Gastrocnemius medialis (tissue), 4 donors: ENCODE data around the gene SFI1. TPM values are rescaled to one million over a fixed set of nuclear protein-coding genes. Genes with fewer than 3 reads are reported as not detected.
A peak's percentile ranks its signal among the peaks of the same experiment; 100 is the strongest.
"Not testable (repeated sequence)": the region's sequence is repeated elsewhere in the genome, so short reads cannot be mapped to it uniquely, and the experiment has no call there.

ENCODE experiments used
- ATAC-seq, 2 donors: fragments of 150-250 bp; one replicate each; pipeline ENCODE4 v1.9.1; 2016
- DNase-seq, 2 donors: peaks; one replicate each; pipeline ENCODE4 v3.0.0-alpha.2; 2019
- H3K27ac ChIP-seq, 4 donors: fragments of 200-600 bp; sonication (generic); 1 replicate in 1 of 4; 2 replicates in 3 of 4; pipeline ENCODE4 v1.5.1; 2016 to 2018; ENCODE audit warnings: mild to moderate bottlenecking in 2 of 4, moderate library complexity in 1 of 4
- H3K27me3 ChIP-seq, 3 donors: fragments of 200-600 bp; sonication (generic) in 2 of 3; 1 replicate in 1 of 3; 2 replicates in 2 of 3; pipeline versions ENCODE4 v1.5.1 to v1.6.0; 2016 to 2019; ENCODE audit warnings: mild to moderate bottlenecking in 1 of 3, moderate library complexity in 1 of 3
- H3K36me3 ChIP-seq, 2 donors: fragments of 200-600 bp; sonication (generic) in 1 of 2; one replicate each; pipeline ENCODE4 v1.5.1; 2017 to 2018
- H3K4me1 ChIP-seq, 2 donors: fragments of 200-600 bp; sonication (generic) in 1 of 2; one replicate each; pipeline ENCODE4 v1.5.1; 2016 to 2017; ENCODE audit warnings: mild to moderate bottlenecking in 2 of 2
- H3K4me3 ChIP-seq, 4 donors: fragments of 200-600 bp; sonication (generic) in 3 of 4; 1 replicate in 1 of 4; 2 replicates in 3 of 4; pipeline ENCODE4 v1.5.1; 2016 to 2019; ENCODE audit warnings: mild to moderate bottlenecking in 2 of 4
- H3K9me3 ChIP-seq, 3 donors: fragments of 200-600 bp; sonication (generic) in 2 of 3; 1 replicate in 1 of 3; 2 replicates in 2 of 3; pipeline ENCODE4 v1.5.1; 2016 to 2019
- POLR2A ChIP-seq, 2 donors: fragments of 450-650 bp; IDR thresholded peaks; one replicate each; pipeline ENCODE4 v1.6.1; 2017; ENCODE audit warnings: antibody characterized with exemption in 2 of 2, mild to moderate bottlenecking in 2 of 2, moderate library complexity in 2 of 2
- in situ Hi-C, 4 donors: fragments of 200-750 bp; cut with MboI; loops; one replicate each; pipeline versions ENCODE4 v1.15.0 to v1.8.0; 2017; ENCODE audit warnings: low sequenced_read_pairs in 4 of 4
- intact Hi-C: fragments of 100-400 bp; cut with DNase I; formaldehyde crosslinking; loops from one replicate; pipeline ENCODE4 v1.15.1; 2023; ENCODE audit warnings: low total_unique reads
- total RNA-seq, 4 donors: library from RNA; depleted of rRNA; stranded (reverse); fragments of >200 nt; gene quantifications; one replicate each; pipeline versions ENCODE4 v1.1.0 to v1.2.3, GENCODE V29; 2016
- TF ChIP-seq, protein P1 (sequence below), 5 experiments: fragments of 450-650 bp in 3 of 5; fragments of 200-600 bp in 2 of 5; sonication (generic) in 2 of 5; IDR thresholded peaks in 4 of 5; conservative IDR thresholded peaks in 1 of 5; 1 replicate in 4 of 5; 2 replicates in 1 of 5; pipeline ENCODE4 v1.5.1; 2016 to 2019; ENCODE audit warnings: antibody characterized with exemption in 5 of 5, mild to moderate bottlenecking in 3 of 5, moderate library complexity in 3 of 5

Gene SFI1
- total RNA-seq, 4 donors from 2014 or later, result 1.1 to 12.6 (median 2.7) TPM

DNA sequence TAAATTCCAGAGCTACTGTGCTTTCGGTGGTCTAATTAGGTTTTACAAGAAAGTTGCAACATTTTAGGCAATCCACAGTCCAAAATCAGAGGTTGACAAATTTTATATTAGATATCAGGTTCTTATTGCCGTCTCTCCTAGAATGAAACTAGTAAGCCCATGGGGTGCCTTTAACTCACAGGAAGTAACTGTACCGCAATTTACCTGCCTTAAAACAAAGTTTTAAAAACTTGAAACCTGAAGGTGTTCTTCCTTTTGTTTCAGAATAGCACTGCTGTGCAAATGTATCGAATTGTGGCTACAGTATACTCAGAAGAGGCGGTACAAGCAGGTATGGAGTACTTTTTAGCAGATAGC is 88.4 kb downstream of the SFI1 start:
- TF ChIP-seq, protein P1, sequence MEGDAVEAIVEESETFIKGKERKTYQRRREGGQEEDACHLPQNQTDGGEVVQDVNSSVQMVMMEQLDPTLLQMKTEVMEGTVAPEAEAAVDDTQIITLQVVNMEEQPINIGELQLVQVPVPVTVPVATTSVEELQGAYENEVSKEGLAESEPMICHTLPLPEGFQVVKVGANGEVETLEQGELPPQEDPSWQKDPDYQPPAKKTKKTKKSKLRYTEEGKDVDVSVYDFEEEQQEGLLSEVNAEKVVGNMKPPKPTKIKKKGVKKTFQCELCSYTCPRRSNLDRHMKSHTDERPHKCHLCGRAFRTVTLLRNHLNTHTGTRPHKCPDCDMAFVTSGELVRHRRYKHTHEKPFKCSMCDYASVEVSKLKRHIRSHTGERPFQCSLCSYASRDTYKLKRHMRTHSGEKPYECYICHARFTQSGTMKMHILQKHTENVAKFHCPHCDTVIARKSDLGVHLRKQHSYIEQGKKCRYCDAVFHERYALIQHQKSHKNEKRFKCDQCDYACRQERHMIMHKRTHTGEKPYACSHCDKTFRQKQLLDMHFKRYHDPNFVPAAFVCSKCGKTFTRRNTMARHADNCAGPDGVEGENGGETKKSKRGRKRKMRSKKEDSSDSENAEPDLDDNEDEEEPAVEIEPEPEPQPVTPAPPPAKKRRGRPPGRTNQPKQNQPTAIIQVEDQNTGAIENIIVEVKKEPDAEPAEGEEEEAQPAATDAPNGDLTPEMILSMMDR (IDR thresholded peaks at IDR 0.05 in 4 of 5, conservative IDR thresholded peaks at IDR 0.05 in 1 of 5), result no peak
- no peak for TF ChIP-seq POLR2A (IDR thresholded peaks at IDR 0.05)
- in situ Hi-C loops (no loop called here), intact Hi-C loops (no loop called here)
- H3K36me3 ChIP-seq, result peaks cover 0 to 7% of the 10 kb centered on the region in 2 donors
- no peaks in the 10 kb centered on the region for H3K27me3 ChIP-seq
- H3K4me3 ChIP-seq, result no peak overlapping the region
- no peaks in the 10 kb centered on the region for H3K4me1 ChIP-seq
- no peaks in the 10 kb centered on the region for H3K9me3 ChIP-seq
- no peak overlapping the region for H3K27ac ChIP-seq
- no peak for DNase-seq
- no peak for ATAC-seq

DNA sequence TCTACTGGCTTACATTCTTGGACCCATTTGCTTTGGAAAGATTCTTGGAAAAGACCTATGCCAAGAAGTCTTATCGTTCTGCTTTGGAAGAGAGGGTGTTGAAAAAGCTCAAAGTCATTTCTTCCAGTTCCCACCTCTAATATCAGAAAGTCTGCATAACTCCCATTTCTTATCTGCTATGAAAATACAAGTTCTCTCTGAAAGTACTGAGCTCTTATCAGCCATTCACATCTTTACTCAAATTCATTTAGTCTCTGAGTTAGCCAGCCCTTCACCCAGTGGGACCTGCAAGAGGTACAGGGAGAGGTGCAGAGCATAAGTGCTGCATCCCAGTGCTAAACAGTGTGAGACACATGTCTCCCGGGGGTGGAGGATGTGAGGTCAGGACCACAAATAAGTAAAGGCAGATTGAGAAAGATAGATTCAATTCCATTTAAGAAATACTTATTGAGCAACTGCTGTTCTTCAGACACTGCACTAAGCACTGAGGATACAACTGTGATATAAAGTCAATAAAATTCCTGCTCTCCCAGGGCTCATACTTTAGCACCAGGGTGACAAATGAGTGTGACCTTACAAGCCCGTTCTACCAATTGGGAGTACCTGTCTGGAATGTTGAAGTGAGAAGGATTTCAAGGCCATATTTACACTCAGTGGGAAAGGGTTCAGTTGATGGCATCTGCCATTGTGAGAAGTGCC is 89.0 kb downstream of the SFI1 start:
- no peak for DNase-seq
- peak; percentile 43 to 76 for ATAC-seq
- Histone ChIP-seq H3K9me3 (no peaks in the 10 kb centered on the region), H3K36me3 (peaks cover 0 to 7% of the 10 kb centered on the region in 2 donors), H3K27me3 (no peaks in the 10 kb centered on the region), H3K27ac (peak overlapping the region in 1 of 4 donors; percentile 11), H3K4me3 (no peak overlapping the region), H3K4me1 (no peaks in the 10 kb centered on the region)
- TF ChIP-seq POLR2A (IDR thresholded peaks at IDR 0.05), result no peak
- TF ChIP-seq, protein P1 (IDR thresholded peaks at IDR 0.05 in 4 of 5, conservative IDR thresholded peaks at IDR 0.05 in 1 of 5), result no peak
- intact Hi-C loops, result no loop called here
- in situ Hi-C loops, result no loop called here

DNA sequence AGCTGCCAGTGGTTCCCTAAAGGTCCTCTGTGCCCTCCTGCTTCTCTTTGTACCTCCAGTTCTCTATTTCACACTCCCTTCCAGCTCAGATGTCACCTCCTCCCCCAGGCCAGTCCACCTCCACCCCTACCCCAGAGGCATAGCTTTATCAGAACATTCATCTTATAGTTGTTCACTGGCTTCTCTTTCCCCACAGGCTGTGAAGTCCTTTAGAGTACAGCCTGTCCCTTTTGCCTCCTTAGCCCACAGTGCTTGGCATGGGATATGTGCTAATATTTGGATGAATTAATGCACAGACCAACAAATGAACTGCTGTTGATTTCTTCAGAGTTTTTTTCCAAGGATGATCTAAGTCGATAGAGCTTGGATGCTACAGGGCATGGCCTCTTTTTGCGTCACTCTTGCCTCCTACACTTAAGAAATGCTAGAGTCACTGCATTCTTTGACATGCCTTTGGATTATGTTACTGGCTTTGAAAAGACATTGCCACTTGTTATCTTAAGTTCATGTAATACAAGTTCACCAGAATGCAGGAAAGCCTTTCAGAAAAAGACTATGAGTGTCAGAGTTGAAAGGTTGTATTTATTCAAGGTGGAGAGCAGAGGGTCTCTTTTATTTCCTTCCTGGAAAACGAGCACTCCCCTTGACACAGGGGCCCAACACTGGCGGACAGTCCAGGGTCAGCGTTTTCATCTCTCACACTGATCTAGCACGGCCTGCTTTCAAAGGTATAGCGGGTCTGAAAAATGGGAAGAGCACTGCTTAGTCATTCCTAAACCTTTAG is 90.0 kb downstream of the SFI1 start:
- ATAC-seq (peak; percentile 65 to 74), DNase-seq (peak; percentile 4 to 16)
- no peak for TF ChIP-seq POLR2A (IDR thresholded peaks at IDR 0.05)
- TF ChIP-seq, protein P1 (IDR thresholded peaks at IDR 0.05 in 4 of 5, conservative IDR thresholded peaks at IDR 0.05 in 1 of 5), result no peak
- no peaks in the 10 kb centered on the region for H3K27me3 ChIP-seq
- H3K4me3 ChIP-seq, result no peak overlapping the region
- in situ Hi-C loops (no loop called here), intact Hi-C loops (no loop called here)
- H3K36me3 ChIP-seq, result peaks cover 0 to 7% of the 10 kb centered on the region in 2 donors
- no peaks in the 10 kb centered on the region for H3K4me1 ChIP-seq
- H3K27ac ChIP-seq, result peak overlapping the region in 1 of 4 donors; percentile 13
- H3K9me3 ChIP-seq, result no peaks in the 10 kb centered on the region

DNA sequence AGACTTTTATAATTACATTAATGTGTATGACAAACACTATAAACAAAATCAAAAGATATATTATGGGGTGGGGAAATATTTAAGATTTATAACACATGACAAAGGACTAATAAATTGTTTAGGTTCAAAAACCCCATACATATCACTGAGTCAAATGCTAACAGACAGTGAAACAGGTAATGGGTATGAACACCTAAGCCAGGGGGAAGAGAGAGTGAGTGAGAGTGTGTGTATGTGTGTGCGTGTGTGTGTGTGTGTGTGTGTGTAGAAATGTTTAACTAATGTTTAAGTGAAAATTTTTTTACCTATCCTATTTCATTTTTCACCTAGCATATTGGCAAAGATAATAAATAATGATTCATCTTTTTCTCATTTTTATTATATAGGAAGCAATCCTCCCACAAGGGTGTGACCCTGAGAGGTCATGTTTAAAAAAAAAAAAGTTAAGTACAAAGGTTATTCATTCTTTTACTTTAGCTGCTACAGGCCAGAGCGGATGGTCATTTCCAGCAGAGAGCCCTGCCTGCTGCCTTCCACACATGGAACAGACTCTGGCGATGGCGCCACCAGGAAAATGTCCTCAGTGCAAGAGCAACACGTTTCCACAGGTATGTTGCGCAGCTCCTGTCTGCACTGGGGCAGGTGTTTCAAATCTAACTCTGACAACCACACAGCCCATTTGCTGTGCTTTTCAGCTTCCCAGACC is 92.8 kb downstream of the SFI1 start:
- Histone ChIP-seq H3K9me3 (no peaks in the 10 kb centered on the region), H3K4me3 (no peak overlapping the region), H3K27me3 (no peaks in the 10 kb centered on the region), H3K27ac (no peak overlapping the region), H3K4me1 (no peaks in the 10 kb centered on the region), H3K36me3 (peaks cover 0 to 7% of the 10 kb centered on the region in 2 donors)
- in situ Hi-C loops, result no loop called here
- TF ChIP-seq, protein P1 (IDR thresholded peaks at IDR 0.05 in 4 of 5, conservative IDR thresholded peaks at IDR 0.05 in 1 of 5), result no peak
- TF ChIP-seq POLR2A (IDR thresholded peaks at IDR 0.05), result no peak
- intact Hi-C loops, result no loop called here
- DNase-seq, result no peak
- no peak for ATAC-seq

DNA sequence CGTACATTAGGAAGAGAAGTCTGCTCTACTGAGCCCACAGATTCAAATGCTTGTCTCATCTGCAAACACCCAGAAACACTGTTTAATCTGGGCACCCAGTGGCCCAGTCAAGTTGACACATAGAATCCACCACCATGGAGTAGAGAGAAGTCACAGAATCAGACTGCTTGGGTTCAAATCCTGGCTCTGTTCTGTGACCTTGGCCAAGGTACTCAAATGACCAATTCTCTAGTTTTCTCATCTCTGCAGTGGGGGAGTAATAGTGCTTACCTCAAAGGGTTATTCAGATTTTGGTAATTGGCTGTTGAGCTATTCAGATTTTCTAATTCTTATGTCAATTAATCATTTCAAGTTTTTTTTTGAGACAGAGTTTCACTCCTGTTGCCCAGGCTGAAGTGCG is 93.8 kb downstream of the SFI1 start:
- in situ Hi-C loops, H3K27me3 ChIP-seq, ATAC-seq, DNase-seq, H3K27ac ChIP-seq, H3K4me3 ChIP-seq, intact Hi-C loops, H3K36me3 ChIP-seq, H3K9me3 ChIP-seq, H3K4me1 ChIP-seq: not testable (repeated sequence)
